Activated naive CD8-positive, alpha-beta T cell treated with anti-CD3 and anti-CD28 coated beads for 36 hours (primary cell): Measurements from ENCODE around the gene RPL39L. TPM values are rescaled to one million over a fixed set of nuclear protein-coding genes. Genes with fewer than 3 reads are reported as not detected.

Source experiments
- DNase-seq: peaks from one replicate; pipeline ENCODE4 v3.0.0; 2021
- H3K27ac Mint-ChIP-seq: one replicate; pipeline ENCODE4 v1.8.0; 2022; ENCODE audit warnings: mild to moderate bottlenecking, moderate library complexity, mixed read lengths
- H3K27me3 Mint-ChIP-seq: one replicate; pipeline ENCODE4 v1.8.0; 2022; ENCODE audit warnings: mild to moderate bottlenecking, mixed read lengths
- H3K36me3 Mint-ChIP-seq: one replicate; pipeline ENCODE4 v1.8.0; 2021; ENCODE audit warnings: mild to moderate bottlenecking, mixed read lengths
- H3K4me1 Mint-ChIP-seq: one replicate; pipeline ENCODE4 v1.8.0; 2021; ENCODE audit warnings: mixed read lengths
- H3K4me3 Mint-ChIP-seq: one replicate; pipeline ENCODE4 v1.8.0; 2022; ENCODE audit warnings: mild to moderate bottlenecking, moderate library complexity, mixed read lengths
- H3K9me3 Mint-ChIP-seq: one replicate; pipeline ENCODE4 v1.8.0; 2022; ENCODE audit warnings: mixed read lengths
- total RNA-seq, 2 experiments: library from RNA; stranded (reverse); gene quantifications; one replicate each; pipeline ENCODE4 v1.2.3, GENCODE V29; 2021

Gene RPL39L
- total RNA-seq, 2 experiments from 2014 or later: 14.7 to 17.7 TPM

DNA sequence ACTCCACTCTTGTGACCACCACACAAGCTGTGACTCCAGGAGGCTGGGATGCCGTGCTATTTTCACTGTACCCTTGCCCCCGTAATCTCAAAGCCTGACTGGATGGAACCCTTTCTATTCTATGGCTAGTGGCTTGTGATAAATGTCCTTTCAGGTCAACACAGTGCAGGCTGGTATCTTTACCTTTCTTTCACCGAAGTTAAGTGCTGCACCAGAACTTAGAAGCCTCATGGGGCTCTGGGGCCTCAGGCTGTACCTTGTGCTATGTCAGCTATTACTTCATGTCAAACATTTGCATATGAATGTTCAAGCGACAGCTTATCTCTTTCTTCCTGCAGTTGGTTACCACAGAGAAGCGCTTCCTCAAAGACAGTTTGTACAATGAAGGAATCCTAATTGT is 66.8 kb downstream of the RPL39L start:
- Mint-ChIP-seq H3K27me3 (no peaks in the 10 kb centered on the region), H3K9me3 (peaks cover 6% of the 10 kb centered on the region), H3K36me3 (peaks cover 34% of the 10 kb centered on the region), H3K27ac (peak overlapping the region; percentile 42), H3K4me3 (no peak overlapping the region), H3K4me1 (peaks cover 10% of the 10 kb centered on the region)
- no peak for DNase-seq

DNA sequence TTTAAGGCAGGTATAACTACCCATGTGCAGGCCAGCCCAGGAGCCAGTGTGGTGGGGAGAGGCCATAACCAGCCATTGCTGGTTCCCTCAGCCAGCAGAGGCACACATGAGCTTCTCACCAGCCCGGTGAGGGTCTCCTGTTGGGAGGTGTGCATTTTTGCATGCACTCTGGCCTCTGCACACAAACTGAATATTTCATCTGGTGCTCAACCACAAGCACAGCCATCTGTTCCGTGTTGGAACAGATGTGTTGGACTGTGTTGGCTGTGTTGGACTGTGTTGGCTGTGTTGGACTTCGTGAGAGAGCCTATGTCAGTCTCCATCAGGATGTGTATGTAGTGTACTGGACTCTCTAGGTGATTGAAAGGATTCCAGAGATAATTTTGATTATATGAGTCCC is 67.2 kb downstream of the RPL39L start:
- H3K27ac Mint-ChIP-seq: peak overlapping the region; percentile 42
- peaks cover 37% of the 10 kb centered on the region for H3K36me3 Mint-ChIP-seq
- no peak for DNase-seq
- peaks cover 12% of the 10 kb centered on the region for H3K4me1 Mint-ChIP-seq
- peaks cover 6% of the 10 kb centered on the region for H3K9me3 Mint-ChIP-seq
- no peak overlapping the region for H3K4me3 Mint-ChIP-seq
- H3K27me3 Mint-ChIP-seq: no peaks in the 10 kb centered on the region

Other genes starting within 250 kb of the RPL39L start
- gene ST6GAL1, start 209.0 kb downstream of the RPL39L start, total RNA-seq: 10 to 100 TPM; 97.4 to 98.8 TPM
- not detected for gene RTP1, start 58.0 kb upstream of the RPL39L start, total RNA-seq
- not detected for gene MASP1, start 152.2 kb upstream of the RPL39L start, total RNA-seq
- gene RTP4, start 228.9 kb upstream of the RPL39L start, total RNA-seq: 1 to 10 TPM; 4.6 to 4.9 TPM